CD14-positive monocyte (primary cell): ENCODE data around the gene DPCD. TPM values are rescaled to one million over a fixed set of nuclear protein-coding genes. Genes with fewer than 3 reads are reported as not detected.

ENCODE experiments used
- DNase-seq, 3 donors: peaks; one replicate each; pipeline ENCODE4 v3.0.0-alpha.2; 2011 to 2022
- H2AFZ ChIP-seq: 2 replicates; pipeline ENCODE4 v1.6.0; 2012; ENCODE audit warnings: mild to moderate bottlenecking, low read depth, low read length, inconsistent platforms; ENCODE audit not compliant: insufficient read depth, poor library complexity, severe bottlenecking
- H3K27ac ChIP-seq, 2 donors: 1 replicate in 1 of 2; 2 replicates in 1 of 2; pipeline ENCODE4 v1.5.1; 2012 to 2013; ENCODE audit warnings: low read length in 2 of 2, control low read depth in 1 of 2, inconsistent platforms in 1 of 2, low read depth in 1 of 2, mild to moderate bottlenecking in 1 of 2
- H3K27me3 ChIP-seq, 2 donors: one replicate each; pipeline versions ENCODE4 v1.6.0 to v1.6.1; 2011 to 2013; ENCODE audit warnings: low read length in 2 of 2; ENCODE audit not compliant: control insufficient read depth in 2 of 2, insufficient read depth in 2 of 2
- H3K36me3 ChIP-seq, 2 donors: replicated peaks in 1 of 2; 1 replicate in 1 of 2; 2 replicates in 1 of 2; pipeline versions ENCODE4 v1.5.1 to v1.6.1; 2012 to 2013; ENCODE audit warnings: low read length in 2 of 2, control low read depth in 1 of 2, inconsistent platforms in 1 of 2, mild to moderate bottlenecking in 1 of 2; ENCODE audit not compliant: insufficient read depth in 2 of 2, control insufficient read depth in 1 of 2
- H3K4me1 ChIP-seq, 2 donors: 1 replicate in 1 of 2; 2 replicates in 1 of 2; pipeline versions ENCODE4 v1.5.1 to v1.6.1; 2012 to 2013; ENCODE audit warnings: low read length in 2 of 2, control low read depth in 1 of 2, inconsistent platforms in 1 of 2, mild to moderate bottlenecking in 1 of 2, moderate library complexity in 1 of 2; ENCODE audit not compliant: insufficient read depth in 2 of 2, control insufficient read depth in 1 of 2
- H3K4me2 ChIP-seq: replicated peaks from 2 replicates; pipeline ENCODE3; 2012; ENCODE audit warnings: low read length, moderate library complexity, mild to moderate bottlenecking; ENCODE audit not compliant: poor library complexity, severe bottlenecking; ENCODE audit errors: extremely low read depth
- H3K4me3 ChIP-seq, 3 experiments: fragments of 200-600 bp in 1 of 3; sonication (generic) in 1 of 3; replicated peaks in 1 of 3; 1 replicate in 2 of 3; 2 replicates in 1 of 3; pipeline ENCODE4 v1.5.1; 2011 to 2013; ENCODE audit warnings: low read length in 3 of 3, mild to moderate bottlenecking in 3 of 3, control low read depth in 2 of 3, low read depth in 2 of 3, inconsistent platforms in 1 of 3, moderate library complexity in 1 of 3
- H3K79me2 ChIP-seq: 2 replicates; pipeline ENCODE4 v1.6.0; 2012; ENCODE audit warnings: mild to moderate bottlenecking, control low read depth, inconsistent platforms, low read length, moderate library complexity; ENCODE audit not compliant: insufficient read depth
- H3K9ac ChIP-seq: 2 replicates; pipeline ENCODE4 v1.6.0; 2017; ENCODE audit warnings: low read length, mild to moderate bottlenecking; ENCODE audit not compliant: insufficient read depth, poor library complexity, severe bottlenecking
- H3K9me3 ChIP-seq, 2 donors: replicated peaks in 1 of 2; 1 replicate in 1 of 2; 2 replicates in 1 of 2; pipeline versions ENCODE4 v1.5.1 to v1.6.1; 2012 to 2013; ENCODE audit warnings: low read length in 2 of 2, control low read depth in 1 of 2; ENCODE audit not compliant: control insufficient read depth in 1 of 2, insufficient read depth in 1 of 2
- H4K20me1 ChIP-seq: 2 replicates; pipeline ENCODE4 v1.6.0; 2012; ENCODE audit warnings: mild to moderate bottlenecking, low read length, control low read depth, moderate library complexity; ENCODE audit not compliant: insufficient read depth
- H3K27ac Mint-ChIP-seq, 7 donors: one replicate each; pipeline ENCODE4 v1.8.0; 2020; ENCODE audit warnings: mild to moderate bottlenecking in 7 of 7, mixed read lengths in 7 of 7, moderate library complexity in 6 of 7, inconsistent platforms in 2 of 7
- H3K27me3 Mint-ChIP-seq, 3 donors: one replicate each; pipeline ENCODE4 v1.8.0; 2021 to 2022; ENCODE audit warnings: low read depth in 3 of 3, mild to moderate bottlenecking in 3 of 3, mixed read lengths in 3 of 3, moderate library complexity in 3 of 3, inconsistent platforms in 1 of 3
- H3K36me3 Mint-ChIP-seq, 2 donors: one replicate each; pipeline ENCODE4 v1.8.0; 2020; ENCODE audit warnings: mixed read lengths in 2 of 2, inconsistent platforms in 1 of 2, mild to moderate bottlenecking in 1 of 2
- H3K4me1 Mint-ChIP-seq: one replicate; pipeline ENCODE4 v1.8.0; 2020; ENCODE audit warnings: mild to moderate bottlenecking, mixed read lengths
- H3K4me3 Mint-ChIP-seq, 2 donors: one replicate each; pipeline ENCODE4 v1.8.0; 2020; ENCODE audit warnings: mild to moderate bottlenecking in 2 of 2, mixed read lengths in 2 of 2, moderate library complexity in 1 of 2
- H3K9me3 Mint-ChIP-seq, 7 donors: one replicate each; pipeline ENCODE4 v1.8.0; 2020 to 2022; ENCODE audit warnings: mixed read lengths in 7 of 7, mild to moderate bottlenecking in 6 of 7, moderate library complexity in 6 of 7, inconsistent platforms in 2 of 7
- CTCF ChIP-seq: fragments of 200-600 bp; IDR thresholded peaks from one replicate; pipeline ENCODE4 v1.8.0; 2022; ENCODE audit warnings: antibody characterized with exemption, mild to moderate bottlenecking
- WGBS: methylation state at CpG from one replicate; pipeline ENCODE4 v1.1.5; 2013; ENCODE audit warnings: missing lambda C conversion rate; ENCODE audit not compliant: insufficient coverage; 5-methylcytosine and 5-hydroxymethylcytosine counted together
- intact Hi-C, 2 donors: fragments of 100-400 bp; cut with micrococcal nuclease; formaldehyde crosslinking; loops; one replicate each; pipeline versions ENCODE4 v1.15.0 to v1.15.1; 2023
- polyA plus RNA-seq, 3 donors: library from polyadenylated mRNA; depleted of rRNA in 1 of 3; unstranded in 2 of 3; stranded (reverse) in 1 of 3; fragments of 300-500 nt in 2 of 3; fragments of >200 nt in 1 of 3; fragmentation: Illumina TruSeq in 2 of 3; gene quantifications; 1 replicate in 2 of 3; 2 replicates in 1 of 3; pipeline ENCODE4 v1.2.3, GENCODE V29; 2012 to 2021

The DPCD gene
- polyA plus RNA-seq, 3 donors, result 8.6 to 17.0 (median 9.0) TPM

DNA sequence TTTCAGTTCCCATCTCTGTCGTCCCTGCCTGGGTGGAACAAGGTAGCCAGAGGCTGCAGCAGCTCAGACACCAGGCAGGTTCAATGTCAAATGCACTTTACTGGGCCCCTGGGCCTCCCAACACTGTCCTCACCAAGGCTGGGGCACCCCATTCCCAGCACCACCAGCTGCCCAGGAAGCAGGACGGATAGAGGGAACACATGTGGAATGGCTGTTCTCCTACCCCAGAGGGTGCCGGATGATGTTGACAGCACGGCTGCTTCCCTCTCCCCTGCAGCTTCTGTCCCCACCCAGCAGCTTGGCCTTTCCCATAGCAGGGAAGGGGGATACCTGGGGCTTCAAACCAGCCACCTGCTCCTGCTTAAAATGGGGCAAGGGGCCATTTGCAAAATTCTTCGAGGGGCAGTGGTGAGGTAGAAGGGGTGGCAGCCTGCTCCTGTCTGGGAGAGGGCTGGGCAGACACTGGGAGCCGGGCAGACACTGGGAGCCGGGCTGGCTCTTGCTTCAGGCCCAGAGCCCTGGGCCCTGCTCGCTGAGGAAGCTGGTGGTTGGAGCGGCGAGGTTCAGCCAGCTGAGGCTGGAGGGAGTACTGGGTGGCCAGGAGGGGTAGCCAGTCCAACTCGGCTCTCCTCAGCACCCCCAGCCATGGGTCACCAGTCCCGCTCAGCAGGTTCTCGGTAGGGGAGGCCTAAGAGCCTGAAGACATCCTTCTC is 9.2 kb upstream of the DPCD start:
- Histone ChIP-seq H3K27ac (no peak overlapping the region), H3K36me3 (peaks cover 62 to 75% of the 10 kb centered on the region in 2 donors), H3K4me3 (no peak overlapping the region), H3K9me3 (no peaks in the 10 kb centered on the region), H3K4me1 (no peaks in the 10 kb centered on the region), H2AFZ (no peak overlapping the region), H3K4me2 (no peak overlapping the region), H3K9ac (no peak overlapping the region), H3K27me3 (no peaks in the 10 kb centered on the region), H3K79me2 (no peaks in the 10 kb centered on the region), H4K20me1 (no peaks in the 10 kb centered on the region)
- TF ChIP-seq CTCF, result no peak
- 95% methylated on average over 12 of the region's 13 CpGs for WGBS
- intact Hi-C loops, result no loop called here
- H3K27ac Mint-ChIP-seq, result peak overlapping the region in 1 of 7 donors; percentile 1
- peaks cover 57 to 72% of the 10 kb centered on the region in 2 donors for H3K36me3 Mint-ChIP-seq
- no peak overlapping the region for H3K4me3 Mint-ChIP-seq
- peaks cover 0 to 1% (median 0%) of the 10 kb centered on the region in 3 donors for H3K27me3 Mint-ChIP-seq
- DNase-seq, result no peak
- no peaks in the 10 kb centered on the region for H3K9me3 Mint-ChIP-seq
- no peaks in the 10 kb centered on the region for H3K4me1 Mint-ChIP-seq

DNA sequence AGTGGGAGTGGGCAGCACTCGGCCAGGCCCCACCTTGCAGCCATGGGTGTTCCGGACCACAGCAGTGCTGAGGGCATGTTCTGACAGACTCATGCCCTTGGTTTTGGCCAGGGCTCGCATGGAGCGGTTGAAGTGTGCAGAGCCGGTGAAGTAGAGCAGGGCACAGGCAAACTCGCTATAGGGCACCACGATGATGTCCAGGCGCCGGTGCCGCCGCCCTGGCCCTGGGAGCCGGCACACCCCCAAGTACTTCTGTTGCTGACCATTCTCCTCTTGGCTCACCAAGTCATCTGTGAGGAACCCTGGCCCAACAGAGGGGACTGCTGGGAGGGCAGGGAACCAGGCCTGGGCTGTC is 8.6 kb upstream of the DPCD start:
- 98% methylated on average over 12 of the region's 12 CpGs for WGBS
- Histone ChIP-seq H3K27ac (no peak overlapping the region), H3K4me1 (no peaks in the 10 kb centered on the region), H3K4me3 (no peak overlapping the region), H3K27me3 (no peaks in the 10 kb centered on the region), H3K79me2 (no peaks in the 10 kb centered on the region), H3K4me2 (no peak overlapping the region), H3K9me3 (no peaks in the 10 kb centered on the region), H3K9ac (no peak overlapping the region), H2AFZ (no peak overlapping the region), H3K36me3 (peaks cover 67 to 79% of the 10 kb centered on the region in 2 donors), H4K20me1 (no peaks in the 10 kb centered on the region)
- Mint-ChIP-seq H3K27ac (peak overlapping the region in 1 of 7 donors; percentile 37), H3K4me3 (no peak overlapping the region), H3K4me1 (no peaks in the 10 kb centered on the region), H3K9me3 (no peaks in the 10 kb centered on the region), H3K36me3 (peaks cover 61 to 73% of the 10 kb centered on the region in 2 donors), H3K27me3 (peaks cover 0 to 1% (median 0%) of the 10 kb centered on the region in 3 donors)
- intact Hi-C loops, result no loop called here
- TF ChIP-seq CTCF, result no peak
- DNase-seq, result no peak
